Suprapubic skin (tissue), 3 donors: ENCODE measurements around the gene RBM43.
"Not testable (repeated sequence)": the region's sequence is repeated elsewhere in the genome, so short reads cannot be mapped to it uniquely, and the experiment has no call there.

ENCODE experiments used
- CTCF ChIP-seq, 2 donors: fragments of 200-600 bp in 1 of 2; fragments of 450-650 bp in 1 of 2; sonication (generic) in 1 of 2; IDR thresholded peaks; one replicate each; pipeline ENCODE4 v1.5.1; 2016 to 2019; ENCODE audit warnings: antibody characterized with exemption in 2 of 2, mild to moderate bottlenecking in 1 of 2, moderate library complexity in 1 of 2
- POLR2AphosphoS5 ChIP-seq, 3 donors: sonication (generic); formaldehyde crosslinking; IDR thresholded peaks; one replicate each; pipeline ENCODE4 v1.6.1; 2017; ENCODE audit warnings: antibody characterized with exemption in 3 of 3

DNA sequence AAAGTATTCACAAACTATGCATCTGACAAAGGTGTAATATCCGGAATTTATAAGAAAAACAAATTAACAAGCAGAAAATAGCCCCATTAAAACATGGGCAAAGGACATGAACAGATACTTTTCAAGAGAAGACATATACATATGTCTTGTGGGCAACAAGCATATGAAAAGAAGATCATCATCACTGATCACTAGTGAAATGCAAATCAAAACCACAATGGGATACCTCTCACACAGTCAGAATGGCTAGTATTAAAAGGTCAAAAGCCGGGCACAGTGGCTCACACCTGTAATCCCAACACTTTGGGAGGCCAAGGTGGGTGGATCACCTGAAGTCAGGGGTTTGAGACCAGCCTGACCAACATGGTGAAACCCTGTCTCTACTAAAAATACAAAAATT lies 28.4 kb downstream of the RBM43 start:
- not testable (repeated sequence) for TF ChIP-seq POLR2AphosphoS5, CTCF (IDR thresholded peaks at IDR 0.05)
